Measurements from ENCODE around the gene LGALS4. TPM values are rescaled to one million over a fixed set of nuclear protein-coding genes. Genes with fewer than 3 reads are reported as not detected.
"Not testable (repeated sequence)": the region's sequence is repeated elsewhere in the genome, so short reads cannot be mapped to it uniquely, and the experiment has no call there.

Gene LGALS4
- total RNA-seq, 1 experiment from 2014 or later: 1.0 TPM

DNA sequence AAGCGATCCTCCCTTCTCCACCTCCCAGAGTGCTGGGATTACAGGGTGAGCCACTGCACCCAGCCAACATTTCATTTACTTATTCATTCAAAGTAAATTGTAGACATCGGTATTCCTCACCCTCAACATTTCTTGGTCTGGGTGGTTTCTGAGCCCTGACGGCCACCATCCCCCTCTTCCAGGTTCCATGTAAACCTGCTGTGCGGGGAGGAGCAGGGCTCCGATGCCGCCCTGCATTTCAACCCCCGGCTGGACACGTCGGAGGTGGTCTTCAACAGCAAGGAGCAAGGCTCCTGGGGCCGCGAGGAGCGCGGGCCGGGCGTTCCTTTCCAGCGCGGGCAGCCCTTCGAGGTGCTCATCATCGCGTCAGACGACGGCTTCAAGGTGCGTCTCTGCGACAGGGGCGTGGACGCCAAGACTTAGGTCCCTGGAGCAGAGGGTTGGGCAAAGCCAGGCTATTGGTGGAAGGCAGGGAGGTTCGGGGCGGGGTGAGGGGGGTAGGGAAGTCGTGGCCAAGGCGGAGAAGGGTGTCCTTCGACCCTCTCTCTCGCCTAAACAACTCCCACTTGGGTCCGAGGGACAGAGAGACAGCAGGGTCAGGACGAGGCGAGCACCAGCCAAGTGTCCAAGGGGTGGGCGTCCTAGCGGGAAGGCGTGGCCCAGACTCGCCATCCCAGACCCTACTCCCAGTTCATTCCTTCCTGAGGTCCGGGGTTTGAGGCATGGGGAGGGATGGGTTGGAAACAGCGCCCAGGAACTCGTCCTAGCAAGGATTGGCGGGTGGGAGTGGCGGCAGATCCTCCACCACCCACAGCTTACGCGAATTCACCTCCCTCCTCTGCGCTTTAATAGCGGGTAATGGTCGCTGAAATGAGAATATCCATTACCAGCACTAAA, 22.0 kb downstream of the LGALS4 start:
- H3K27me3 ChIP-seq (ENCODE audit: insufficient read depth, low read depth); H3K27ac ChIP-seq; H3K4me3 ChIP-seq; DNase-seq; H2AFZ ChIP-seq; H3K9me2 ChIP-seq (ENCODE audit: insufficient read depth); H3K79me2 ChIP-seq (ENCODE audit: low read depth); POLR2A ChIA-PET (ENCODE audit: unreplicated experiment); intact Hi-C loops (cut with micrococcal nuclease; ENCODE audit: unreplicated experiment); H3K4me2 ChIP-seq; CTCF ChIA-PET; H3K9me3 ChIP-seq (ENCODE audit: insufficient read depth, low read depth); H3K36me3 ChIP-seq (ENCODE audit: low read depth); BruUV-seq (replicated peaks); H3F3A ChIP-seq (ENCODE audit: insufficient read depth, low read depth); H4K20me1 ChIP-seq (ENCODE audit: insufficient read depth): not testable (repeated sequence)
- peaks cover 12% of the 10 kb centered on the region; the same call in 1 of the 2 replicates for H3K4me1 ChIP-seq (replicated peaks; ENCODE audit: insufficient read depth)

DNA sequence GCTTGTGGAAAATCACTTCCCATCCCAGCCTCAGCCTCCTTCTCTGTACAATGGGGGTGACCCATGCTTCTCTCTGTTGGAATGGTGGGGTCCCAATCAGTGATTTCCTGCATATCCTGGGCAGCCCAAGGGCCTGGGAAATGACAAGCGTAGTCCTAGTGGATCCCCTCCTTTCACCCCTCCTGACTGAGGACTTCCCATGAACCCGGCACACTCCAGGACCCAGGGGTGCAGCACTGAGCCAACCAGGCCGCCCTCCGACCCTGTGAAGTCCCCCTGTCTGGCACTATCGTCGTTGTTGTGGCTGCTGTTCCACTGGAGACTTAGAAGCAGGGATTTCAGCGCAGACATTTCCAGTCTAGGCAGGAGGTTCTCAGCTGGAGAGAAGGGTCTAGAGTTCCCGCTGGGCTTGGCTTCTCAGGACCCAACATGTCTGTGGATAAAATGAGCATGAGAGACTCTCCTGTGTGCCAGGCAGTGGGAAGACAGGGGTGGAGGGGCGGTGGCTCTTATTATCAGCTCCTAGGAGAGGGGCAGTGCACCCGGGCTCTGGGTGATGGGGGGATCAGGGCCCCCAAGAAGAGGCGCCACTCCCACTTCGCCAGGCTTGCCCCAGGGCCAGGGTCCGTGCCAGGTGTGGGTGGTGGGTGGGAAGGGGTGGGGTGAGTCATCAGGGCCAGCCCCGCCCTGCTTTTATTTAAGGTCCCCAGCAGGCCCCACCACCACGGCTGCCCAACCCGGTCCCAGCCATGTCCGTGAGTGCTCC, 24.1 kb downstream of the LGALS4 start, which contains the start of gene LGALS7B:
Gene LGALS7B (plus strand): TSS at position 723 of the 766 bp plus-strand sequence. CDS start 27 bp downstream, at position 750.
- Histone ChIP-seq H3K4me2 (no peak within 1 kb of the TSS), H3K9me3 (ENCODE audit: insufficient read depth, low read depth) (no peaks in the 10 kb centered on the region), H3K9me2 (ENCODE audit: insufficient read depth) (no peaks in the 10 kb centered on the region), H4K20me1 (ENCODE audit: insufficient read depth) (no peaks in the 10 kb centered on the region), H3K4me1 (replicated peaks; ENCODE audit: insufficient read depth) (peaks cover 12% of the 10 kb centered on the region; the same call in 1 of the 2 replicates), H3K27ac (no peak within 1 kb of the TSS), H3K4me3 (no peak within 1 kb of the TSS), H3K27me3 (ENCODE audit: insufficient read depth, low read depth) (no peaks in the 10 kb centered on the region), H3K79me2 (ENCODE audit: low read depth) (no peaks in the 10 kb centered on the region), H3K36me3 (ENCODE audit: low read depth) (no peaks in the 10 kb centered on the region), H2AFZ (no peak within 1 kb of the TSS), H3F3A (ENCODE audit: insufficient read depth, low read depth) (no peaks in the 10 kb centered on the region; the same call in none of the 2 replicates)
- ChIA-PET CTCF (interaction anchor here (0.6 kb wide), 1 partner anchor 135 kb away, joined by 6 read pairs; no protein-coding TSS in a partner anchor), POLR2A (ENCODE audit: unreplicated experiment) (no interaction called here)
- intact Hi-C loops (cut with micrococcal nuclease; ENCODE audit: unreplicated experiment): no loop called here
- no TSS peak for BruUV-seq (replicated peaks)
- no peak for DNase-seq
- TF ChIP-seq EZH2 (IDR thresholded peaks at IDR 0.05; ENCODE audit: low read depth): no peak
- TF ChIP-seq CTCF (conservative IDR thresholded peaks at IDR 0.05): no peak

DNA sequence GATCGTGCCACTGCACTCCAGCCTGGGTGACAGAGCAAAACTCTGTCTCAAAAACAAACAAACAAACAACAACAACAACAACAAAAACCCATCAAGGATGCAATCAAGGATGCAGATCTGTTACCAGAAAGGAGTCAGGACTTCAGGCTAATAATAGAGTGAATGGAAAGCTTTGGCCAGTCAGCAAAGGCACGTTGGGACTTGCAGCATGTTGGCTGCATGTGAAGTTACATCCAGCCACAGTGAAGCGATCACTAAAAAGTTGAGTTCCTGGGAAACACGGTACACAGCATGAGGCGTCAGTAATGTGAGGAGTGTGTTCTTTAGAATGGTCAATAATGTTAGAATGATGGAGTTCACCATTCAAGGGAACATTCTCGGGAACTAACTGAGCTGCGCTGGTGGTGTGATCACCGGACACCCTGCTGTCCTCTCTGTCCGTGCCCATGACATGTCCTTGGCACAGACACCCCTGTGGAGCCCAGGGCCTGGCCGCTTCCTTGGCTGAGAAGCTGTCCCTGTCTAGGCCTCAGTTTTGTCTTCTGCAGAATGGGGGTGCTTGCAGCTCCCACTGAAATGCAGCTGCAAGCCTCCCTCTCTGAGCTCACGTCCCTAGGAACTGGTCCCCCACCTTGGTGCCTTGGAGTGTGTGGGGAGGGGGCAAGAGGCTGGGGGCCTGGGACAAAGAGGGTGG, 26.0 kb downstream of the LGALS4 start:
- POLR2A ChIA-PET (ENCODE audit: unreplicated experiment): no interaction called here

GRCh38 chr19:38786061-38786460, 26.7 kb downstream of the LGALS4 start:
- intact Hi-C loops (cut with micrococcal nuclease; ENCODE audit: unreplicated experiment); H3K27me3 ChIP-seq (ENCODE audit: insufficient read depth, low read depth); POLR2A ChIA-PET (ENCODE audit: unreplicated experiment); DNase-seq; H4K20me1 ChIP-seq (ENCODE audit: insufficient read depth); H3F3A ChIP-seq (ENCODE audit: insufficient read depth, low read depth); H3K27ac ChIP-seq; H3K4me2 ChIP-seq; H2AFZ ChIP-seq; H3K79me2 ChIP-seq (ENCODE audit: low read depth); BruUV-seq (replicated peaks); CTCF ChIA-PET; H3K36me3 ChIP-seq (ENCODE audit: low read depth); H3K9me2 ChIP-seq (ENCODE audit: insufficient read depth); H3K4me1 ChIP-seq (replicated peaks; ENCODE audit: insufficient read depth); H3K9me3 ChIP-seq (ENCODE audit: insufficient read depth, low read depth); H3K4me3 ChIP-seq: not testable (repeated sequence)

More for the DNA sequence above, 26.0 kb downstream of the LGALS4 start:
- Histone ChIP-seq H2AFZ (no peak overlapping the region), H3K9me2 (ENCODE audit: insufficient read depth) (no peaks in the 10 kb centered on the region), H3K4me2 (no peak overlapping the region), H3K9me3 (ENCODE audit: insufficient read depth, low read depth) (no peaks in the 10 kb centered on the region), H3F3A (ENCODE audit: insufficient read depth, low read depth) (no peaks in the 10 kb centered on the region), H4K20me1 (ENCODE audit: insufficient read depth) (no peaks in the 10 kb centered on the region), H3K4me3 (no peak overlapping the region), H3K27me3 (ENCODE audit: insufficient read depth, low read depth) (no peaks in the 10 kb centered on the region), H3K27ac (no peak overlapping the region), H3K79me2 (ENCODE audit: low read depth) (no peaks in the 10 kb centered on the region), H3K36me3 (ENCODE audit: low read depth) (no peaks in the 10 kb centered on the region), H3K4me1 (replicated peaks; ENCODE audit: insufficient read depth) (no peaks in the 10 kb centered on the region)
- TF ChIP-seq CTCF (conservative IDR thresholded peaks at IDR 0.05) (no peak), EZH2 (IDR thresholded peaks at IDR 0.05; ENCODE audit: low read depth) (no peak)
- intact Hi-C loops (cut with micrococcal nuclease; ENCODE audit: unreplicated experiment): no loop called here
- DNase-seq: no peak
- CTCF ChIA-PET: interaction anchor here (0.6 to 1.0 kb wide), 2 partner anchors 17 to 500 kb away, joined by 3 read pairs; no protein-coding TSS in a partner anchor
- BruUV-seq (replicated peaks): no TSS peak

Measured in PC-9 (cell line).